CD4-positive, alpha-beta T cell treated with Interleukin-6 for 4 hours (primary cell): ENCODE results near the gene TOMM5.
"Not testable (repeated sequence)": the region's sequence is repeated elsewhere in the genome, so short reads cannot be mapped to it uniquely, and the experiment has no call there.

Experiments
- DNase-seq: peaks from one replicate; pipeline ENCODE4 v3.0.0-alpha.2; 2020; ENCODE audit warnings: mixed read lengths

The TOMM5 gene

DNA sequence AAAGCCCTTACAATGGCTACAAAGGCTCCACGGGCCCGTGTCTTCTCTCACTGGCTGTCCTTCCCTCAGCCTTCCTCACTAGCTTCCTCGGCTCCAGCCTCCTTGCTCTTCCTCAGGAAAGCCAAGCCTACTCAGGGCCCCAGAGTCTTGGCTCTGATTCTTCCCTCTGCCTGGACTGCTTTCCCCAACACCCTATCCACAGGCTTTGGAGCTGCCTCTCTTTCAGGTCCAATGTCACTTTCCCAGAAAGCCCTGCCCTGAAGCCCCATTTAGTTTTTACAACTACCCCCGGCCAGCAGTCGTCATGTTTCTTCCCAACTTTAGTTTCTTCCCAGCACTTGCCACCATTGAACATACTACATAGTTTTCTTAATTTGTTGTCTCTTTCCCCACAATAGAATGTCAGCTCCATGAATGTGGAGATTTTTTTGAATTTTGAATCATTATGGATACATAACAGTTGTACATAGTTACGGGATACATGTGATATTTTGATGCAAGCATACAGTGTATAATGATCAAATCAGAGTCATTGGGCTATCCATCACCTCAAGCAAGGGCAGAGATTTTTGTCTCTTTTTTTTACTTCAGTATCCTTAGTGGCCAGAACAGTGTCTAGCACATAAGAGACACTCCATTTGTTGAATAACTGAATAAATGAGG, 17.5 kb upstream of the TOMM5 start:
- DNase-seq = no peak

DNA sequence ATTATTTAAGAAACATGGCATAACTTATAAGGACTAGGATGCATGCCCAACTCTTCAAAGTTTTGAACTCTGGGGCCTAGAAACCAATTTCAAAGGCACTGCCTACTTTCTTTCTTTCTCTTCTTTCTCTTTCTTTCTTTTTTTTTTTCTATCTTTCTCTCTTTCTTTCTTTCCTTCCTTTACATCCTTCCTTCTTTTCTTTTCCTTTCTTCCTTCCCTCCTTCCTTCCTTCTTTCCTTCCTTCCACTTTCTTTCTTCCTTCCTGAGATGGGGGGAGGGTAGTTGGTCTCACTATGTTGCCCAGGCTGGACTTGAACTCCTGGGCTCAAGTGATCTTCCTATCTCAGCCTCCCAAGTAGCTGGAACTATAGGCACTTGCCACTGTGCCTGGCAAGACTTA, 15.9 kb upstream of the TOMM5 start:
- no peak for DNase-seq

DNA sequence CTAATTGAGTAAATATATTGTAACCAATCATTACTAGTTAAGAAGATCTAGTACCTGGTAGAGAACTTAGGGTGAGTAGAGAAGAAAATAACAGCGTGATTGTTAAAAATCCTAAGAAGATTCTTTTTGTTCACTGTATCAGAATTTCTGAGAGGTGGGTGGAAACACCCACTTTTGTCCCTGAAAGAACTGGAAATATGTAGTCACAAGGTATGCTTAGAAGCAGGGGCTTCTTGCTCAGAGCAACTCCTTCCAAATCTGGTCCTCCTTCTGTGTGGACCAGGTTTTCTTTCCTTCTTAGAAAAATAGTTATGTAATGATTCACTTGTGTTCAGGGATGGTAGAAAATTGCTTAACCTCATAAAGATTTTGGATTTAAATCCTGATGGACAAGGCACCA, 11.9 kb upstream of the TOMM5 start:
- no peak for DNase-seq

DNA sequence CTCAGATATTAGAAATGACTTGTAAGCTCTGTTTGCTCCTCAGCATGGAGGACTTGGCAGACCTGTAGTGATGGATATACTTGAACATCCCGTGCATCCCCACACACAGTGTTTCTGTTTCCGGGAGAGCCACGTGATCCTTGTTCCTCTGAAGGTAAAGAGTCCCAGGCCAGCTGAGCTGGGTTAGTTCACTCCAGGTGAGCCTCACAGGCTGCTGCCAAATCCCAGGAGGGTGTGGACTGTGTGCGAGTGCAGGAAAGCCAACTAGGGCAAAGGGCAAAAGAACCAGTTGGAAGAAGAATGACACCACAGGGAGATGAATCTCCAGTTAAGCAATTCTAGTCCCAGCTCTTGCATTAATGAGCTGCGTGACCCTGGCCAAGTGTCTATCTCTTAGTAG, 10.4 kb upstream of the TOMM5 start:
- DNase-seq = no peak

DNA sequence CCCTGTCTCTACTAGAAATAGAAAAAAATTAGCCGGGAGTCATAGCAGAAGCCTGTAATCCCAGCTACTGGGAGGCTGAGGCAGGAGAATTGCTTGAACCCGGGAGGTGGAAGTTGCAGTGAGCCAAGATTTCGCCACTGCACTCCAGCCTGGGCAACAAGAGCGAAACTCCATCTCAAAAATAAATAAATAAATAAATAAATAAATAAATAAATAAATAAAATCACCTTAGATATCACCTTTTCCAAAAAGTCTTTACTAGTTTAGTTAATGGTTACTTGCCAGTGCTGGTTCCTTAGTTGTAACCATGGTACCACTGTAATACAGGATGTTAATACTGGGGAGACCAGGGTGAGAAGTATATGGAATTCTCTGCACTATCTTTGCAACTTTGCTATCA, 9.7 kb upstream of the TOMM5 start:
- not testable (repeated sequence) for DNase-seq

DNA sequence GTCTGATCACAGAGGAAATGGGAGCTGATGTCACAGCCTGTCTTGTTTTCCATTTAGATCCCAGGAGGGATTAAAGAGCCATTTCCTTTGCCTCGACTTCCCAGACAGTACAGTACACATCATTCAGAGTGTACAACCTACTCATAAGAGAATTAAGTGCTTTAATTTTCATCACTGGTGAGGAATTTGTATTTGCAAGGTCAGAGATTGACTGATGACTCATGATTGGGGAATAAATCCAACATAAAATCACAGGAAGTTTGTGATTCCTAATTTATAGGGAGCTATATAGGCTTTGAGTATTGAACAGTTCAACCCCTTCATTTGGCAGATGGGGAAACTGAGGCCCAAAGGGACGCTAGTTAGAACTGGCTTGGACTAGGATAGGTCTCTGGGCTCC, 4.1 kb upstream of the TOMM5 start:
- DNase-seq = no peak

DNA sequence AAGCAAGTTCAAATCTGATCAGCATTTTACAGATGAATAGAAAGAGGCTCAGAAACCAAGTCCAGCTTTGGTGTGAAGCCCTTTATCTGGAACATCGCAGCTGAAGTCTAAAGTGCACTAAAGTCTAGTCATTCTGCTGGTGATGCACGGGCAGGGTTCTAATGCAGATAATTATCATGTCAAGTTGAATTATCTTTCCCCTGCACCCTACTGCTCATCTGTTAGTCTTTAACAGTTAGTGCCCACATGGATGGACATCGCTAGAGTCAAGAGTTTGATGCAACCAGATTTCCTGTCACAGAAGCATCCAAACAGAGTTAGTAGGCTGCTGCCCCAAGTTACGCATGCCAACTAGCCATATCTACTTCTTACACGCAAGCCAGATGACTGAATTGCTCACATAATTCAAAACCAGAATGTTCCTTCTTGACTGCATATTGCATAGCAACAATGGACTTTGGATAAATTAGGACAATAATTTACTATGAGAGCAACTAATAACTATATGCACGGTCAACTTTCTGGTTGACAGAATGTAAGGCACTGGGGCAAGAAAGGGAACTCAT, 1.6 kb upstream of the TOMM5 start:
- DNase-seq = no peak

DNA sequence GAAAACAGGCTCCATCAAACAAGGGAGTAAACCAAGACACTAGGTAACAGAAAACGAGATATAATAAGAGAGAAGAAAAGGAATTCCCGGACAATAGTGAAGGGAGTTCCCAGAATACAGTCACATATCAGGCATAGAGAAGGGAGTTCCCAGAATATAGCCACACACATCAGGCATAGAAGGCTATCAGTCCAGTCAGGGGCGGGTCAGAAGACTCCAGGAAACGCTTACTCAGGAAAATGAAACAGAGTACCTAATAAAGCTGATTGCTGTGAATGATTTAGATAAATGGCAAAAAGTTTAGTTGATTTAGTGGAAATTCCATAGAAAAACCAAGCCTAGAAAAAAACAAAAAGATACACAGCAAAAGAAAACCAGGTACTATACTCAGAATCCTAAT, 4.9 kb downstream of the TOMM5 start:
- no peak for DNase-seq

DNA sequence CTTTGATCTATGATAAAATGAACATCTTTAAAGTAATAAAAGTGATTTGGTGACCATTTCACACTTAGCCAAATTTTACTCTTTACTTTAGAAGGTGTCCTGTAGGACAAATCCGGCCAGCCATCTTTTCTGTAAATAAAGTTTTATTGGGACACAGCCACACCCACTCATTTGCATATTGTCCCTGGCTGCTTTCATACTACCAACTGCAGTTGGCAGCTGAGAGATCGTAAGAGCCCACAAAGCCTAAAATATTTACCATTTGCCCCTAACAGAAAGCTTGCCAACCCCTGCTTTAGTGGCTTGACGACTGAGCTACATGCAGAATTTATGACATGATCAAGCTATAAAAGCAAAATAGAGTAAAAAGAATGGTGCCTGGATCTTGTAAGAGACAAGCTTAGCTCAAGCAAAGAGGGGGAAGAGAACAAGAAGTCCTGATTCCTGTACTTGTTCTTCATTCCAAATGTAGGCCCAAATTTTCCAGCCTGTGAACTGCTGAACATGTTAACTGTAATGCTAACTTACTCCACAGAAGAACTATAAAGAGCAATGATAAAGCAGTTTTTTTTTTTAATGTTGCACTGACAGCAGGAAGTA, 8.8 kb downstream of the TOMM5 start:
- DNase-seq = no peak

DNA sequence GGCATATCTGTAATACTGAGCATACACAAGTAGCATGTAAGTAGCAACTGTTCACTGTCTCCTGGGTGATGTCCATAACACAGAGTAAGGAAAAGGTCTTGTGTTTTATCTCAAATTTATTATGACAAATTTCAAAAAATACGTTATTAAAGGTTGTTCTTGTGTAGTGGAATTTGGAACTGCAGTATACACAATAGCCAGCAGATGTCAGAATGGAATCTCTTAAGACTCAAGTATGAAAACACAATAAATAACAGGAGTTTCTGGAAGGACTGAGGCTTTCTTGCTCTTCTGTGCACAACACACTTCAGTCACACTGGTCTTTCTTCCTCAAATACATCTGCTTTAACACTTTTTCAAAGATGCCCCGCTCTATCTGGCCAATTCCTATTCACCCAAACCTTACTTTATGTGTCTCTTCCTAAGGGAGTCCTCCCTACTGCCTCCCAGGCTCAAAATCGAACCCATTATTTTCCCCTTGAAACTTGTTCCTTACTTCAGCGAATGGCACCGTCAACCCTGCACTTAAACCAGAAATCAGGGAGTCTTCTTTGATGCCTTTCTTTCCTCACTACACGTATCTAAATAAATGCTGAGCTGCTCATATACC, 9.7 kb downstream of the TOMM5 start:
- DNase-seq = no peak

DNA sequence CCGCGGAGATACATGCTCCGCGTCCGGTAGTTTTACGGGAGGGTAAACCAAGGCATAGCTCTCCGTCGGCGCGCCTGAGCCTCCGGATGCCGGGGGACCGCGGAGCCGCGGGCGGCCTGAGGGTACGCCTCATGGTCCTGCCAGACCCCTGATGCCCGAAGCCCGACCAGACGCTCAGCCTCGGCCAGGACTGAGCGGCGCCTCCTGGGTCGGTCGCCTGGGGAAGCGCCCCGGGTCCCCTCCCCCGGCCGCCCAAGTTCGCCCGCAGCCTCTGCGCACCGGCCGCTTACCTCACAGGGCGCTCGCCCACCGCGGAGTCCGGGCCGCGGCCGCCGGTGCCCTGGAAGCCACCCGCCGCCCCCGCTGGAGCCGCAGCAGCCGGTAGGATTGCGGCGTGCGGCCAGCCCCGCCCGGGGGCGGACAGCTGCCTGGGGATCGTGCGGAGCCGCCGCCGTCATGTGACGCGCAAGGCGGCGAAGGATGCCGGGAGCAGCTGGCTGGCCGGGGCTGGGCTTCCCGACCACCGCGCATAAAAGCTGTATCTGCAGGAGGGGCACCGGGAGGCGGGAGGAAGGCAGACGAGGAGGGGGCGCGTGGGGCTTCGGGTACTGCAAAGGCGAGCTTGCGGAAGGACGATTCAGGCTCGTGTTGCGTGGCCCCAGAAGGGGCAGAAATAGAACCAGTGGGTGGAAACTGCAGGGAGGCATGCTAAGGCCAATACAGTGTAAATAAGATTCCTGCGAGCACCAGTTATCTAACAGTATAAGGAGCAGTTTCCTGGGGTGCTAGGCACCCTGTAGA, 16.3 kb downstream of the TOMM5 start, which contains the start of gene FBXO10:
FBXO10 (minus strand) TSS at position 460 of the 801 bp plus-strand sequence. CDS start 34,612 bp downstream, outside the sequence.
- peak; percentile 52 for DNase-seq

DNA sequence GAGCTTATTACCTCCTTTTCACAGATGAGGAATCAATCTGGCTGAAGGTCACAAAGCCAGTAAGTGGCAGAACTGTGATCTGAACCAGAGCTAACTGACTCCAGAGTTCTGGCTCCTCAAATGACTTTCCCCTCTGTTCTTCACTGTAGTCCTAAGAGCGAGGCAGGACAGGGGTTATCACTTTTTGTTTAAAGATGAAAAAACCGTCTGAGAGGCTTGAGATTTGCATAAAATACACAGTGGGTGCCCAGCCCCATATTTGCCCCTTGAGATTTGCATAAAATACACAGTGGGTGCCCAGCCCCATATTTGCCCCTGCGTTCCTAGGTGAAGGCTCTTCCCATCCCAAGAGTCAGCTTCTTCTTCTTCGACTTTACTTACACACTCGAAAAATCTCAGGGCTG, 16.9 kb downstream of the TOMM5 start:
- DNase-seq = no peak

DNA sequence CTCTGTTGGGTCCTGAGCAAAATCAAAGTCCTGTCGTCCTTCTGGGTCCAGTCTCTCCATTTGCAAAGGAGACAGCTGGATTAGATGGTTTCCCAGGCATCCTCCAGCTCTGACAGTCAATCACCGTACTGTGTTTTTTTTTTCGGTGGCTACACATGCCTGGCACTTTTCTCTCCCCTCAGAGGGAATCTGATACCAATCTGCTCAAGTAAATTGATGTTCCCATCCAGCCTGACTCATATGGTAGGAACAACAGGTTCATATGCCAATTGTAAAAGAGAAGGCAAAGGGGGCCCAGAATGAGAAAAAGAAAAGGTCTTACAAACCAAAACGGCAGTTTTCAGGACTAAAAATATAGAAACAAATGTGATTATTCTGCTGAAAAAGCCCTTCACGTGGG, 17.4 kb downstream of the TOMM5 start:
- DNase-seq = no peak

DNA sequence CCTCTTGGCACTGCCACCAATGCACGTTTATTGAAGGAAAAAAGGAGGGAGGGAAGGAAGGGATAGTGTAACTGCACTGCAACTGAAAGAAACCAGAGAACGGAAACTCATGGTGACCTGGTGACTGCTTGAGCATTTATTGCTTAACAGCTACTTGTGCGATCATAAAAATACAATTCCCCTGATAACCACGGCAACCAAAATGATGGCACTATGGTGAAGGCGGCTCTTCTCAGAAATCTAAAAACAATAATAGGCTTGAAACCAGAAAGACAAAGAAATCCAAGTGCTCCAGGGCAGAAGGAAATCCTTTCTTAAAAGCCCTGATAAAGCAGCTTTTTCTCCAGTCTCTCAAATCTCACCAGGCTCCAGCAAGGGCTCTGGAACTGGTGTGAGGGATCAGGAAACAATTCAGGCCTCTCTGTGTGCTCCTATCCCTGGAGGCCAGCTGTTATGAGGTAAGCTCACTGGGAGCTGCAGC, 18.1 kb downstream of the TOMM5 start:
- DNase-seq = no peak

DNA sequence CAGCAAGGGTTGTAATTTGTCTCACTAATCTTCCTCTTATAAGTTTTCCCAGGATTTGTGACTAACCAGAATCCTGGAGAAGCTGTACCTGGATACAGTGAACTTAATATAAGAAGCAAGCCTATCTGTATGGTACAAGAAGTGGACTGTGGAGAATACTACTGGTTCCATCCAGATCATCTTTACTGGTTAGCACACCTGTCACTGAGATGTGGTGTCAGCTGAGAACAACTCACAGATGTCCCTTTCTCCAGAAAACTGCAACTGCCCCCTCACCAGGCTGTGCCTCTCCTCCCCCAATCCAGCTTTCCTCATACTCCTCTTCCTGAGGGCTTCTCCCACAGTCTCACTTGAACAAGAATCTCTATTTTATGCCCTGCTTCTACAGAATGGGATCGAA, 21.1 kb downstream of the TOMM5 start:
- DNase-seq = no peak

DNA sequence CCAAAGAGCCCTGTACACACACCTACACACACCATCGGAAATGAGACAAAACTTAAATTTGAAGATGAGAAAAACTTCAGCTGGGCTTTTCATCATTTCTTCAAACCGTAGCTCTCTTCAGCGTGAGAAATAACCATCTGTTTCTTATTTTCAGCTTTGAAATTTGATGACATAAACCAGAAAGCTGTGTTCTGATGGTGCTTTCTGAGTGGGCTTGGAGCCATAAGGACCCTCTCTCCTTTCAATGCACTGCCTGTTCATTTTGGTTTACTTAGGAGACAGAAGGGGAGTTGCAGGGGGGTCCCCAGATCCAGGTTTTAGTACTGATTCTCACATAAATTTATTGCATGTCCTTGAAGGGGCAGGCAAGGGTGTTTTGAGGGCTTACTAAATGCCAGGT, 25.7 kb downstream of the TOMM5 start:
- DNase-seq = no peak

DNA sequence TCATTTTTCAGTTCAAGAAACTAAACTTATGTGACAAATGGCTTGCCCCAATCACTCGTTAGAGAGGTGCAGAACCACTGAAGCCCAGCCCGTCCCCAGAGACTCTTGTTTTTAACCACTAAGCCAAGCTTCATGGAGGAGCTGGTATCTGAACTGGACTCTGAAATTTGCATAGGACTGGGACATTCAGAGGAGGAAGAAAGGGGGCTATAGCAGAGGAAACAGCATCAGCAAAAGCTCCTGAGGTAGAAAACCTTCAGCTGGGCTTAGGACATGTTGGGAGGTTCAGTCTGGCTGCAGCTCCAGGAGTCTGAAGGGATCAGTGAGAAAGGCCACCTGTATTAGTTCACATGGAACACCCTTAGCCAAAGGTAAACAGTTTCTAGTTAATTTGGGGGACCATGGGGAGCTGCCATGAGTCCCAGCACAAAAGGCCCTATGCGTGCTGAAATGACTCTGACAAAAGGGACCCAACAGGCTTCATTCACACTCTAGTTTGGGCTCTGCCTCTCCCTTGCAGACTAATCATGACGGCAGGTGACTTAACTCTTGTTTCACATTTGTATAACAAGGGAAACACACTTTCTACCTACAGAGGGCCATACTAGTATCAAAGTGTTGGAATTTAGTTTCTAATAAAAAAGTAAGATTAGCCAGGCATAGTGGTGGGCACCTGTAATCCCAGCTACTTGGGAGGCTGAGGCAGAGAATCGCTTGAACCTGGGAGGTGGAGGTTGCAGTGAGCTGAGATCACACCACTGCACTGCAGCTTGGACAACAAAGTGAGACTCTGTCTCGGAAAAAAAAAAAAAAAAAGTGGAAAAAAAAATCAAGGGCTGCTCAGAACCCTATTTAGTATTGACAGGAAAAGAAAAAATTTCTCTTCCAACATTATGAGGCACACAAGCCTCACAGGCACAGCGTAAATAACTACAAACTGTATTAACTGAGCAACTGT, 26.5 kb downstream of the TOMM5 start:
- DNase-seq = no peak

DNA sequence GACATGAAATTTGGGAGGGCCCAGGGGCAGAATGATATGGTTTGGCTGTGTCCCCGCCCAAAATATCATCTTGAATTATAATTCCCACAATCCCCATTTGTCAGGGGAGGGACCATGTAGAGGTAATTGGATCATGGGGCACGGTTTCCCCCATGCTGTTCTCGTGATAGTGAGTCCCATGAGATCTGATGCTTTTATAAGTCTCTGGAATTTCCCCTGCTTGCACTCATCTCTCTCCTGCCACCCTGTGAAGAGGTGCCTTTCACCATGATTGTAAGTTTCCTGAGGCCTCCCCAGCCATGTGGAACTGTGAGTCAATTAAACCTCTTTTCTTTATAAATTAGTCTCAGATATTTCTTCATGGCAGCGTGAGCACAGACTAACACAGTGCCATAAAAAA, 27.5 kb downstream of the TOMM5 start:
- no peak for DNase-seq

DNA sequence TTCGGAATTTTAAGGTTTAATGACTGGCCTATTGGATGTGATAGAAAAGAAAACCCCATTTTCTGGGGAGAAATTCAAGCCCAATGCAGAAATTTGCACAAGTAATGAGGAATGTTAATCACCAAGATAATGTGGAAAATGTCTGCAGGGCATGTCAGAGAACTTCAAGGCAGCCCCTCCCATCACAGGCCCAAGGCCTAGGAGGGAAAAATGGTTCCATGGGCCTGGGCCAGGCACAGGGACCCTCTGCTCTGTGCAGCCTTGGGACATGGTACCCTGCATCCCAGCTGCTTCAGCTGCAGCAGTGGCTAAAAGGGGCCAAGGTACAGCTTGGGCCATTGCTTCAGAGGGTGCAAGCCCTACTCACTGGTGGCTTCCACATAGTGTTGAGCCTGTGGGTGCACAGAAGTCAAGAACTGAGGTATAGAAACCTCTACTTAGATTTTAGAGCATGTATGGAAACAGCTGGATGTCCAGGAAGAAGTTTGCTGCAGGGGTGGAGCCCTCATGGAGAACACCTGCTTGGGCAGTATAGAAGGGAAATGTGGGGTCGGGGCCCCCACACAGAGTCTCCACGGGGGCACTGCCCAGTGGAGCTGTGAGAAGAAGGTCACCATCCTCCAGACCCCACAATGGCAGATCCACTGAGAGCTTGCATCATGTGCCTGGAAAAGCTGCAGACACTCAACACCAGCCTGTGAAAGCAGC, 28.4 kb downstream of the TOMM5 start:
- no peak for DNase-seq

DNA sequence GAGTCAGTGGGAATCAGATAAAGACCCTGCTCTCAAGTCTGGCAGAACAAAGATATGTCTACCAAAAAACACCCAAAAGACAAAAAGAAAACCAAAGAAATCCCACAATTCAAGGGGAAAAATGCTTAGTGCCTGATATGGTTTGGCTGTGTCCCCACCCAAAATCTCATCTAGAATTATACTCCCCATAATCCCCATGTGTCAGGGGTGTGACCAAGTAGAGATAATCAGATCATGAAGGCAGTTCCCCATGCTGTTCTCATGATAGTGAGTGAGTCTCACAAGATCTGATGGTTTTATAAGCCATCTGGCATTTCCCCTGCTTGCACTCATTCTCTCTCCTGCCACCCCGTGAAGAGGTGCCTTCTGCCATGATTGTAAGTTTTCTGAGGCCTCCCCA, 29.6 kb downstream of the TOMM5 start:
- DNase-seq = no peak

DNA sequence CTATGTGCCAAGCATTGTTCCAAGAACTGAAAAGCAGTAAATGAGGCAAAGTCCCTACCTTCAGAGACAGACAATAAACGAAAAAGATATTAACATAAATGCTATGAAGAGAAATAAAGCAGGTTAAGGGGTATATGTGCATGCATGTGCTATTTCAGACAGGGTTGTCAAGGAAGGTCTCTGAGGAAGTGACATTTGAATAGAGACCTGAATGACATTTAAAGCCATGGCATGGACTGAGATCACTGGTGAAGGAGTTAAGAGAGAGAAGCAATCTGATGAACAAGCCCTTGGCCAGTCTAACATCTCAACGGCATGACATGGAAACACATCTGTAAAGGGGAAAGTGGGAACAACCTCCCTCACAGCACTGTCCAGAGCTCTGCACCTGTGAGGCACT, 30.7 kb downstream of the TOMM5 start:
- DNase-seq = no peak
